Skin of body (tissue), 2 donors: ENCODE results near the gene KIF26B. TPM values are rescaled to one million over a fixed set of nuclear protein-coding genes. Genes with fewer than 3 reads are reported as not detected.
"Not testable (repeated sequence)": the region's sequence is repeated elsewhere in the genome, so short reads cannot be mapped to it uniquely, and the experiment has no call there.

Source experiments
- DNase-seq: peaks from one replicate; lab custom pipeline; 2025; lab: John Stamatoyannopoulos, UW
- total RNA-seq: library from RNA; depleted of rRNA; stranded (reverse); fragments of >200 nt; gene quantifications from one replicate; pipeline ENCODE4 v1.2.3, GENCODE V29; 2014

The KIF26B gene
- total RNA-seq: 5.8 TPM

- peak; percentile 37 for DNase-seq
These were observed at the start of gene KIF26B for GRCh38 chr1:245154429-245155271. KIF26B (plus strand) TSS chr1:245154985; CDS start chr1:245155425, 440 bp downstream.

- DNase-seq: no peak
These were observed 49.7 kb upstream of the KIF26B start for GRCh38 chr1:245105042-245105441.

GRCh38 chr1:245105815-245106410, 48.9 kb upstream of the KIF26B start:
- no peak for DNase-seq

- no peak for DNase-seq
These were observed 47.0 kb upstream of the KIF26B start for GRCh38 chr1:245107776-245108114.

GRCh38 chr1:245108246-245108645, 46.5 kb upstream of the KIF26B start:
- no peak for DNase-seq

GRCh38 chr1:245108909-245109308, 45.9 kb upstream of the KIF26B start:
- DNase-seq: no peak

- DNase-seq: no peak
These were observed 44.4 kb upstream of the KIF26B start for GRCh38 chr1:245110406-245110805.

- DNase-seq: no peak
These were observed 43.7 kb upstream of the KIF26B start for GRCh38 chr1:245111073-245111472.

- DNase-seq: no peak
These were observed 41.1 kb upstream of the KIF26B start for GRCh38 chr1:245113649-245114048.

- no peak for DNase-seq
These were observed 38.7 kb upstream of the KIF26B start for GRCh38 chr1:245116131-245116530.

GRCh38 chr1:245116751-245117150, 38.0 kb upstream of the KIF26B start:
- no peak for DNase-seq

GRCh38 chr1:245118066-245118465, 36.7 kb upstream of the KIF26B start:
- DNase-seq: no peak

- no peak for DNase-seq
These were observed 36.0 kb upstream of the KIF26B start for GRCh38 chr1:245118806-245119205.

GRCh38 chr1:245121523-245121922, 33.3 kb upstream of the KIF26B start:
- no peak for DNase-seq

GRCh38 chr1:245124241-245124640, 30.5 kb upstream of the KIF26B start:
- no peak for DNase-seq

GRCh38 chr1:245124644-245125043, 30.1 kb upstream of the KIF26B start:
- DNase-seq: no peak

GRCh38 chr1:245126530-245126929, 28.3 kb upstream of the KIF26B start:
- DNase-seq: no peak

GRCh38 chr1:245128381-245129101, 26.2 kb upstream of the KIF26B start:
- no peak for DNase-seq

- no peak for DNase-seq
These were observed 25.2 kb upstream of the KIF26B start for GRCh38 chr1:245129319-245130240.

GRCh38 chr1:245130281-245131025, 24.3 kb upstream of the KIF26B start:
- not testable (repeated sequence) for DNase-seq

GRCh38 chr1:245131026-245131393, 23.8 kb upstream of the KIF26B start:
- no peak for DNase-seq
